ENCODE results near the gene PPARD. TPM values are rescaled to one million over a fixed set of nuclear protein-coding genes. Genes with fewer than 3 reads are reported as not detected.

PPARD gene
- total RNA-seq, 4 donors from 2014 or later: 6.4 to 37.6 (median 14.3) TPM

GRCh38 chr6:35452183-35453090 is 110.1 kb downstream of the PPARD start, which contains the start of gene FANCE:
TSS of gene FANCE (plus strand) at chr6:35452338. CDS start at chr6:35452546, 208 bp downstream.
- peak; percentile 87 for ATAC-seq (ENCODE audit: low FRiP score)
- peak; percentile 94 for DNase-seq (ENCODE audit: low spot score)

GRCh38 chr6:35453236-35453635 is 110.9 kb downstream of the PPARD start:
- ATAC-seq (ENCODE audit: low FRiP score): no peak
- no peak for TF ChIP-seq CTCF (IDR thresholded peaks at IDR 0.05)
- DNase-seq (ENCODE audit: low spot score): no peak

More at GRCh38 chr6:35452183-35453090, 110.1 kb downstream of the PPARD start, which contains the start of gene FANCE:
- no peak for TF ChIP-seq CTCF (IDR thresholded peaks at IDR 0.05)

- no peak for DNase-seq (ENCODE audit: low spot score)
- peak; percentile 13 for ATAC-seq (ENCODE audit: low FRiP score)
- TF ChIP-seq CTCF (IDR thresholded peaks at IDR 0.05): no peak
These were observed 112.2 kb downstream of the PPARD start for GRCh38 chr6:35454391-35455110.

GRCh38 chr6:35457907-35458306 is 115.5 kb downstream of the PPARD start:
- DNase-seq (ENCODE audit: low spot score) (no peak), ATAC-seq (ENCODE audit: low FRiP score) (no peak)
- no peak for TF ChIP-seq CTCF (IDR thresholded peaks at IDR 0.05)

GRCh38 chr6:35461270-35461669 is 118.9 kb downstream of the PPARD start:
- DNase-seq (ENCODE audit: low spot score) (no peak), ATAC-seq (ENCODE audit: low FRiP score) (no peak)
- TF ChIP-seq CTCF (IDR thresholded peaks at IDR 0.05): no peak

- no peak for TF ChIP-seq CTCF (IDR thresholded peaks at IDR 0.05)
- DNase-seq (ENCODE audit: low spot score): no peak
- no peak for ATAC-seq (ENCODE audit: low FRiP score)
These were observed 120.9 kb downstream of the PPARD start for GRCh38 chr6:35463292-35463691.
